DOHH2 (cell line): ENCODE data around the gene SVIL.

Experiments used
- H3F3A ChIP-seq: fragments of 200-600 bp; sonication (generic), shearing (Covaris generic); 2 replicates; pipeline ENCODE4 v1.6.0; 2016; ENCODE audit warnings: antibody characterized with exemption, mild to moderate bottlenecking; ENCODE audit not compliant: control insufficient read depth, insufficient read depth
- H3K27ac ChIP-seq: fragments of 200-600 bp; sonication (generic); 2 replicates; pipeline ENCODE4 v1.5.1; 2014; ENCODE audit warnings: low read depth, mild to moderate bottlenecking, low read length, moderate library complexity
- H3K27me3 ChIP-seq: fragments of 200-600 bp; sonication (generic); 2 replicates; pipeline ENCODE4 v1.6.1; 2014; ENCODE audit warnings: mild to moderate bottlenecking, low read length, mixed read lengths; ENCODE audit not compliant: control insufficient read depth
- H3K36me3 ChIP-seq: fragments of 200-600 bp; sonication (generic); 2 replicates; pipeline ENCODE4 v1.6.1; 2014; ENCODE audit warnings: mild to moderate bottlenecking, low read length, moderate library complexity, mixed read lengths; ENCODE audit not compliant: control insufficient read depth
- H3K4me1 ChIP-seq: fragments of 200-600 bp; sonication (generic); 2 replicates; pipeline ENCODE4 v1.6.1; 2014; ENCODE audit warnings: mild to moderate bottlenecking, low read length, mixed read lengths; ENCODE audit not compliant: control insufficient read depth
- H3K4me2 ChIP-seq: fragments of 200-600 bp; sonication (generic); 2 replicates; pipeline ENCODE4 v1.6.0; 2014; ENCODE audit warnings: mild to moderate bottlenecking, low read length, moderate library complexity
- H3K4me3 ChIP-seq: fragments of 200-600 bp; sonication (generic); 2 replicates; pipeline ENCODE4 v1.5.1; 2014; ENCODE audit warnings: mild to moderate bottlenecking, low read length, mixed read lengths
- H3K79me2 ChIP-seq: fragments of 200-600 bp; sonication (generic); 2 replicates; pipeline ENCODE4 v1.6.1; 2014; ENCODE audit warnings: mild to moderate bottlenecking, low read length, mixed read lengths; ENCODE audit not compliant: control insufficient read depth
- H3K9me2 ChIP-seq: fragments of 200-600 bp; sonication (generic); replicated peaks from 2 replicates; pipeline ENCODE4 v1.6.1; 2014; ENCODE audit warnings: mild to moderate bottlenecking, low read length, mixed read lengths; ENCODE audit not compliant: control insufficient read depth
- H3K9me3 ChIP-seq: fragments of 200-600 bp; sonication (generic); 2 replicates; pipeline ENCODE4 v1.6.1; 2014; ENCODE audit warnings: antibody characterized with exemption, low read length, mixed read lengths; ENCODE audit not compliant: control insufficient read depth, insufficient read depth
- H4K20me1 ChIP-seq: fragments of 200-600 bp; sonication (generic); 2 replicates; pipeline ENCODE4 v1.6.0; 2014; ENCODE audit warnings: low read depth, mild to moderate bottlenecking, antibody characterized with exemption, low read length, moderate library complexity; ENCODE audit not compliant: control insufficient read depth, insufficient read depth
- CTCF ChIP-seq: fragments of 200-600 bp; sonication (generic); IDR thresholded peaks from one replicate; pipeline ENCODE4 v1.5.1; 2014; ENCODE audit warnings: antibody characterized with exemption, mild to moderate bottlenecking, low read depth, low read length; ENCODE audit not compliant: poor library complexity, severe bottlenecking
- EZH2phosphoT487 ChIP-seq: fragments of 200-600 bp; sonication (generic); IDR thresholded peaks from 2 replicates; pipeline ENCODE4 v1.6.1; 2017; ENCODE audit warnings: borderline replicate concordance, mild to moderate bottlenecking, antibody characterized with exemption, low read length, moderate library complexity, mixed read lengths

SVIL gene

DNA sequence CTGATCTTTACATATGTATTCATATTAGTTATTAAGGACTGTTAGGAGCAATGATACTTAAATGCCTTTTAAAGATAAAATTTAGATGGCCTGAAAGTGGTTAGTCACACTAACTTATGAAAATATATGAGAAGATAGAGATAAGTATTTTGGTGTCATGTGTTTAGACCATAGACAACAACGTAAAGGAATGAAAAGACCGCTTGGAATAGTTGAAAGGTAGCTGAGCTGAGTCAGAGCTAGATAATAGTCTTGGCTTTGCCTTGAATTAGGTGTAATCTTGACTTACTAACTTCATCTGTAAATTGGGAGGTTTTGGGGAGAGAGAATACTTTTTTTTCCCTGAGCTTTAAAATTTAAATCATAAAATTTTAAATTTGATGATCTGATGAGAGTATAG, 218.9 kb downstream of the SVIL start:
- Histone ChIP-seq H3K4me2 (no peak overlapping the region), H3K79me2 (no peaks in the 10 kb centered on the region), H3K4me1 (no peaks in the 10 kb centered on the region), H3K27me3 (no peaks in the 10 kb centered on the region), H3K36me3 (no peaks in the 10 kb centered on the region), H3K4me3 (no peak overlapping the region), H3F3A (no peaks in the 10 kb centered on the region), H4K20me1 (no peaks in the 10 kb centered on the region), H3K9me3 (no peaks in the 10 kb centered on the region), H3K9me2 (no peaks in the 10 kb centered on the region), H3K27ac (no peak overlapping the region)
- no peak for TF ChIP-seq CTCF

- no peaks in the 10 kb centered on the region for H3K9me3 ChIP-seq
- H4K20me1 ChIP-seq, result no peaks in the 10 kb centered on the region
- no peaks in the 10 kb centered on the region for H3K4me1 ChIP-seq
- H3K4me3 ChIP-seq, result no peak overlapping the region
- H3K79me2 ChIP-seq, result no peaks in the 10 kb centered on the region
- no peak for TF ChIP-seq EZH2phosphoT487
- TF ChIP-seq CTCF, result no peak
- no peaks in the 10 kb centered on the region for H3K9me2 ChIP-seq
- H3K27ac ChIP-seq, result no peak overlapping the region
- no peaks in the 10 kb centered on the region for H3F3A ChIP-seq
- H3K4me2 ChIP-seq, result no peak overlapping the region
- H3K27me3 ChIP-seq, result no peaks in the 10 kb centered on the region
- no peaks in the 10 kb centered on the region for H3K36me3 ChIP-seq
Observed at GRCh38 chr10:29414501-29414900, 220.3 kb downstream of the SVIL start.

GRCh38 chr10:29412485-29412884, 222.3 kb downstream of the SVIL start:
- peaks cover 5% of the 10 kb centered on the region for H3K4me1 ChIP-seq
- no peaks in the 10 kb centered on the region for H3K9me2 ChIP-seq
- H4K20me1 ChIP-seq, result no peaks in the 10 kb centered on the region
- no peaks in the 10 kb centered on the region for H3F3A ChIP-seq
- no peak overlapping the region for H3K4me2 ChIP-seq
- no peak overlapping the region for H3K4me3 ChIP-seq
- peaks cover 6% of the 10 kb centered on the region; the same call in 1 of the 2 replicates for H3K9me3 ChIP-seq
- TF ChIP-seq CTCF (no peak), EZH2phosphoT487 (no peak)
- no peaks in the 10 kb centered on the region for H3K36me3 ChIP-seq
- H3K27ac ChIP-seq, result no peak overlapping the region
- H3K27me3 ChIP-seq, result no peaks in the 10 kb centered on the region
- H3K79me2 ChIP-seq, result no peaks in the 10 kb centered on the region
